MCF 10A (cell line): Measurements from ENCODE around the gene COG6. TPM values are rescaled to one million over a fixed set of nuclear protein-coding genes. Genes with fewer than 3 reads are reported as not detected.

ENCODE experiments used
- BruUV-seq: library from RNA; stranded (reverse); fragments of 400-500 nt; replicated peaks from 2 replicates; lab custom pipeline; 2021; lab: Mats Ljungman, UMichigan
- CTCF ChIA-PET: fragments of 300-600 bp; sonication (Branson Sonifier 250); formaldehyde crosslinking; extraction: SDS; loops from one replicate; lab custom pipeline; 2021; ENCODE audit warnings: antibody characterized with exemption, inconsistent platforms; lab: Yijun Ruan, JAX
- POLR2A ChIA-PET: fragments of 300-600, 350-650 bp; sonication (Branson Sonifier 250); formaldehyde crosslinking; extraction: SDS; loops from one replicate; lab custom pipeline; 2020; ENCODE audit warnings: antibody characterized with exemption, inconsistent platforms; lab: Yijun Ruan, JAX
- DNase-seq: peaks from one replicate; pipeline ENCODE4 v3.0.0-alpha.2; 2018; ENCODE audit not compliant: unreplicated experiment
- H3K27ac Mint-ChIP-seq: one replicate; pipeline ENCODE4 v1.8.0; 2022; ENCODE audit warnings: mild to moderate bottlenecking, low read depth, mixed read lengths; ENCODE audit not compliant: unreplicated experiment
- H3K27me3 Mint-ChIP-seq: one replicate; pipeline ENCODE4 v1.8.0; 2022; ENCODE audit warnings: mixed read lengths; ENCODE audit not compliant: insufficient read depth, unreplicated experiment
- H3K36me3 Mint-ChIP-seq: one replicate; pipeline ENCODE4 v1.8.0; 2022; ENCODE audit warnings: mild to moderate bottlenecking, moderate library complexity, mixed read lengths; ENCODE audit not compliant: insufficient read depth, unreplicated experiment
- H3K4me1 Mint-ChIP-seq: one replicate; pipeline ENCODE4 v1.8.0; 2022; ENCODE audit warnings: mixed read lengths; ENCODE audit not compliant: insufficient read depth, unreplicated experiment
- H3K4me3 Mint-ChIP-seq: one replicate; pipeline ENCODE4 v1.8.0; 2022; ENCODE audit warnings: mild to moderate bottlenecking, moderate library complexity, mixed read lengths; ENCODE audit not compliant: unreplicated experiment
- H3K9me3 Mint-ChIP-seq: one replicate; pipeline ENCODE4 v1.8.0; 2022; ENCODE audit warnings: mixed read lengths; ENCODE audit not compliant: unreplicated experiment
- CTCF ChIP-seq: fragments of 200-600 bp; IDR thresholded peaks from one replicate; pipeline ENCODE4 v1.8.0; 2022; ENCODE audit warnings: antibody characterized with exemption, mild to moderate bottlenecking; ENCODE audit not compliant: unreplicated experiment
- intact Hi-C: fragments of 100-400 bp; cut with micrococcal nuclease; formaldehyde crosslinking; loops from 2 replicates; pipeline ENCODE4 v1.14.1; 2022
- total RNA-seq: library from RNA; stranded (reverse); gene quantifications from 2 replicates; pipeline ENCODE4 v1.2.3, GENCODE V29; 2022

The COG6 gene
- total RNA-seq, 1 experiment from 2014 or later: 28.8 TPM

DNA sequence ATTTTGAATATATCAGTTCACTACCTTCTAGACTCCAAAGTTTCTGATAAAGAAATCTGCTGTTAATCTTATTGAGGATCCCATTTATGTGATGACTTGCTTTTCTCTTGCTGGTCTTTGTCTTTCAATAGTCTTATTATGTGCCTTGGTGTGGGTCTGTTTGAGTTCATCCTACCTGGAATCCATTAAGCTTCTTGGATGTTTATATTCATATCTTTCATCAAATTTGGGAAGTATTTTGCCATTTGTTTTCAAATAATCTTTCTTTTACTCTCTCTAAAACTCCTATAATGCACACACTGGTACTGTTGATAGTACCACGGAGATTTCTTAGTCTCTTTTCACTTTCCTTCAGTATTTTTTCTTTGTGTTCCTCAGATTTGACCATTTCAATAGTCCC lies 24.2 kb upstream of the COG6 start:
- no peak for TF ChIP-seq CTCF
- no peak overlapping the region for H3K4me3 Mint-ChIP-seq
- intact Hi-C loops: no loop called here
- ChIA-PET CTCF (interaction anchor here (0.6 to 0.7 kb wide), 2 partner anchors 8 to 583 kb away, joined by 3 to 4 read pairs; no protein-coding TSS in a partner anchor), POLR2A (no interaction called here)
- no peak for DNase-seq
- H3K27ac Mint-ChIP-seq: no peak overlapping the region
- H3K36me3 Mint-ChIP-seq: no peaks in the 10 kb centered on the region
- H3K27me3 Mint-ChIP-seq: peaks cover 20% of the 10 kb centered on the region
- BruUV-seq: no TSS peak
- peaks cover 10% of the 10 kb centered on the region for H3K9me3 Mint-ChIP-seq
- peaks cover 5% of the 10 kb centered on the region for H3K4me1 Mint-ChIP-seq

DNA sequence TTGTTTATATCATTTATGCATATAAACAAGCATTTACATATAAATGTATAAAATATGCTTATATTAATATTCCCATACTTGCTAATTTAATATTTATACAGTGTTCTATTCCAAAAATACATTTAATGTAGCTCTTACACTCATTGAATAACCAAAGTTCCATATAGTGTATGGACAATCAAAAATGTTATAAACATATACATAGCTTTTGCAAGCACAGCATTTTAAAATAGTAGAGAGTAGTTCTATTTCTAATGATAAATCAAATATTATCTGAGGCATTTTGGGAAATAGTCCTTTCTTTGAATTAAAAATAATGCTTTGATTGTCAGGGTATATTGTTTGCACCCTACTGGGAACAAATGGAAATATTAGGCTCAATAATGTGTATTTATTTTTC lies 22.5 kb upstream of the COG6 start:
- no peak for TF ChIP-seq CTCF
- Mint-ChIP-seq H3K9me3 (peaks cover 10% of the 10 kb centered on the region), H3K4me3 (no peak overlapping the region), H3K4me1 (peaks cover 5% of the 10 kb centered on the region), H3K36me3 (no peaks in the 10 kb centered on the region), H3K27me3 (peaks cover 28% of the 10 kb centered on the region), H3K27ac (no peak overlapping the region)
- CTCF ChIA-PET: interaction anchor here (0.6 to 1.4 kb wide), 3 partner anchors 17 to 139 kb away, joined by 3 to 4 read pairs (median 4); no protein-coding TSS in a partner anchor
- BruUV-seq: no TSS peak
- intact Hi-C loops: no loop called here
- POLR2A ChIA-PET: interaction anchor here (0.5 kb wide), 1 partner anchor 918 kb away, joined by 3 read pairs; no protein-coding TSS in a partner anchor
- DNase-seq: no peak

DNA sequence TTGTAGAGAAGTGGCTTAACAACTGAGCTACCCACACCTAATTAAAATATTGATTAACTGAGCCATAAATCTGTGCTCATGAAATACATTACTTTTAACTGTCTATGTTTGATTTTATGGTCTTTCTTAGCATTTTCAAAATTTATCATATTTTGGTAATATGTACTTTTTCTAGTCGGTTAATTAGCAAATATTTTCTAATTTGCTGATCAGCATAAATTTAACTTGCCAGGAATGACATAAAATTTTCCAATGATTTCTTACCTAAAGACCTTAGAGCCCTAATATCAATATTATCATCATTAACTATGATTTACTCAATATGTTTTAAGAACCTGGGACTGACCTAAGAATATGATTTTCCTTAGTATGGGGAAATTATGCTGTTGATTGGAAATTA lies 19.9 kb upstream of the COG6 start:
- Mint-ChIP-seq H3K27ac (no peak overlapping the region), H3K9me3 (peaks cover 10% of the 10 kb centered on the region), H3K4me1 (no peaks in the 10 kb centered on the region), H3K4me3 (no peak overlapping the region), H3K36me3 (no peaks in the 10 kb centered on the region), H3K27me3 (peaks cover 50% of the 10 kb centered on the region)
- ChIA-PET POLR2A (interaction anchor here (1.3 kb wide), 1 partner anchor 19 kb away, joined by 3 read pairs; no protein-coding TSS in a partner anchor), CTCF (no interaction called here)
- intact Hi-C loops: no loop called here
- no TSS peak for BruUV-seq
- DNase-seq: no peak
- no peak for TF ChIP-seq CTCF

- CTCF ChIA-PET: interaction anchor here (0.6 kb wide), 1 partner anchor 28 kb away, joined by 3 read pairs; no protein-coding TSS in a partner anchor
- H3K4me1 Mint-ChIP-seq: no peaks in the 10 kb centered on the region
- H3K36me3 Mint-ChIP-seq: no peaks in the 10 kb centered on the region
- intact Hi-C loops: no loop called here
- BruUV-seq: no TSS peak
- POLR2A ChIA-PET: no interaction called here
- H3K27me3 Mint-ChIP-seq: peaks cover 69% of the 10 kb centered on the region
- H3K9me3 Mint-ChIP-seq: no peaks in the 10 kb centered on the region
- DNase-seq: no peak
- H3K4me3 Mint-ChIP-seq: no peak overlapping the region
- no peak overlapping the region for H3K27ac Mint-ChIP-seq
- TF ChIP-seq CTCF: no peak
These were observed 17.6 kb upstream of the COG6 start for GRCh38 chr13:39637890-39638289.
